Stimulated activated memory B cell treated with anti-CD40 and anti-IgM and Interleukin-4, amounts not matched to agents 10 μg/mL and 1 μg/mL and 100 μg/mL, for 72 hours (primary cell): ENCODE data around the gene SELENOH.

ENCODE experiments used
- ATAC-seq: fragments of 150-1000 bp; cut with Tn5 transposase; 2 replicates; pipeline ENCODE4 v1.10.0; 2021
- H3K27ac Mint-ChIP-seq: one replicate; pipeline ENCODE4 v1.8.0; 2022; ENCODE audit warnings: mild to moderate bottlenecking, mixed read lengths
- H3K27me3 Mint-ChIP-seq: one replicate; pipeline ENCODE4 v1.8.0; 2022; ENCODE audit warnings: mixed read lengths
- H3K36me3 Mint-ChIP-seq: one replicate; pipeline ENCODE4 v1.8.0; 2022; ENCODE audit warnings: mixed read lengths
- H3K4me1 Mint-ChIP-seq: one replicate; pipeline ENCODE4 v1.8.0; 2022; ENCODE audit warnings: mixed read lengths
- H3K4me3 Mint-ChIP-seq: one replicate; pipeline ENCODE4 v1.8.0; 2022; ENCODE audit warnings: mild to moderate bottlenecking, moderate library complexity, mixed read lengths
- H3K9me3 Mint-ChIP-seq: one replicate; pipeline ENCODE4 v1.8.0; 2022; ENCODE audit warnings: mixed read lengths

Gene SELENOH

DNA sequence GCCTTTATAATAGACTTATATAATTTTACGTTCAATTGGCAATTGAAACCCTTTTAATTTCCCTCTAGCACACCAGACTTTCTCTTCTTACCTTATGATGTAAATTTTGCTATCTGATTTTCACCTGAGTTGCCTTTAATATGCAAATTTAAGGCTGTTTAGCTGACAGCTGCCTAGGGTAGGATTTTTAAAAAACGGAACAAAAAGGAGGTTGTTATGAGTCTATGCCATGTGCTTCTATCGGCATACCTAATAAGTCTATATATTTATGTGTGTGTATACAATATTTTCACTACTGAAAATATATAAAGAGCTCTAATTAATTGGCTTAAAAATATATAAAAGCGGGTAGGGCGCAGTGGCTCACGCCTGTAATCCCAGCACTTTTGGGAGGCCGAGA lies 11.8 kb upstream of the SELENOH start:
- Mint-ChIP-seq H3K27me3 (no peaks in the 10 kb centered on the region), H3K36me3 (peaks cover 7% of the 10 kb centered on the region), H3K27ac (peak overlapping the region; percentile 83), H3K9me3 (no peaks in the 10 kb centered on the region), H3K4me3 (no peak overlapping the region), H3K4me1 (peaks cover 20% of the 10 kb centered on the region)
- peak; percentile 72 for ATAC-seq

GRCh38 chr11:57732661-57733060 lies 8.6 kb upstream of the SELENOH start:
- Mint-ChIP-seq H3K36me3 (peaks cover 6% of the 10 kb centered on the region), H3K27ac (no peak overlapping the region), H3K27me3 (no peaks in the 10 kb centered on the region), H3K4me3 (no peak overlapping the region), H3K9me3 (no peaks in the 10 kb centered on the region), H3K4me1 (peaks cover 21% of the 10 kb centered on the region)
- no peak for ATAC-seq

GRCh38 chr11:57735619-57736298 lies 5.5 kb upstream of the SELENOH start:
- no peak overlapping the region for H3K4me3 Mint-ChIP-seq
- no peak overlapping the region for H3K27ac Mint-ChIP-seq
- H3K36me3 Mint-ChIP-seq, result peaks cover 15% of the 10 kb centered on the region
- no peaks in the 10 kb centered on the region for H3K9me3 Mint-ChIP-seq
- no peaks in the 10 kb centered on the region for H3K27me3 Mint-ChIP-seq
- no peak for ATAC-seq
- peaks cover 5% of the 10 kb centered on the region for H3K4me1 Mint-ChIP-seq

GRCh38 chr11:57742087-57742452 lies 779 bp downstream of the SELENOH start:
- peaks cover 65% of the 10 kb centered on the region for H3K36me3 Mint-ChIP-seq
- ATAC-seq, result no peak

GRCh38 chr11:57744357-57744756 lies 3.1 kb downstream of the SELENOH start:
- no peaks in the 10 kb centered on the region for H3K27me3 Mint-ChIP-seq
- peak overlapping the region; percentile 14 for H3K27ac Mint-ChIP-seq
- H3K36me3 Mint-ChIP-seq, result peaks cover 63% of the 10 kb centered on the region
- ATAC-seq, result no peak
- H3K4me1 Mint-ChIP-seq, result peaks cover 34% of the 10 kb centered on the region
- no peak overlapping the region for H3K4me3 Mint-ChIP-seq
- H3K9me3 Mint-ChIP-seq, result no peaks in the 10 kb centered on the region

More at GRCh38 chr11:57742087-57742452, 779 bp downstream of the SELENOH start:
- H3K9me3 Mint-ChIP-seq, result no peaks in the 10 kb centered on the region
- peak overlapping the region; percentile 95 for H3K4me3 Mint-ChIP-seq
- peaks cover 34% of the 10 kb centered on the region for H3K4me1 Mint-ChIP-seq
- peak overlapping the region; percentile 98 for H3K27ac Mint-ChIP-seq
- no peaks in the 10 kb centered on the region for H3K27me3 Mint-ChIP-seq

DNA sequence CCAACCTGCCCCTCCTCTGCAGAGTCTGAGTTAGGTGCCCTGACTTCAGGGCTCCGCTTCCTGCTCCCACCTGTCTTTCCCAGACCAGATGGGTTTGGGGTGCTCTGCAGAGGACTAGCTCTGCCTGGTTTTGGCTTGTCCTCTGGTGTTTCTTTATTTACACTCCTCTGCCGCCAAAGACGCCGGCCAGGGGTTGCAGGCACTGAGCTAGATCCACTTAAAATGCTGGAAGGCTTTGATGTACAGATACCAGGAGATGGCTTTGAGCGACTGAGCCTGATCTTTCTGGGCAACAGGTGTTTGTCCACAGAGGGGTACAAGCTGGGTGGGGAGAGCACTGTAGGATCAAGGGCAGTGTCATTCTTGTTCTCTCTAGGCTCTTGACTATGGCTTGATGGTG lies 3.9 kb downstream of the SELENOH start:
- ATAC-seq, result no peak
- Mint-ChIP-seq H3K36me3 (peaks cover 64% of the 10 kb centered on the region), H3K4me3 (no peak overlapping the region), H3K27me3 (no peaks in the 10 kb centered on the region), H3K27ac (peak overlapping the region; percentile 25), H3K9me3 (no peaks in the 10 kb centered on the region), H3K4me1 (peaks cover 34% of the 10 kb centered on the region)

DNA sequence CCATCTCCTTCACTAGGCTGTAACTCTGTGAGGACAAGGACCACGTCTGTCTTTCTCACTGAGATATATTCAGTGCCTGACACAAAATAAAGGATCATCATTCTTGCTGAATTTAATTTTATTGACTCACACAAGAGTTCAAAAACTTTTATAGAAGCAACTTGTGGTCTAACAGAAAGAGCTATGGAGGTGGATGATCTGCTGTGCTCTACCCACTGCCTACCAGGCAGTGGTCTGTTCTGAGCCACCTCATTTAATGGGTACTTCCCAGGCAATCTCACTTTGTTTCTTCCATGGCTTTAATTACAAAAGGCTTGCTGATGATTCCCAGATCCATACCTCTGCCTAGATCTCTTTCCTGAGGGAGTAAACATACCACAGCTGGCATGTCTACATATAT lies 5.6 kb downstream of the SELENOH start:
- ATAC-seq, result no peak
- peaks cover 43% of the 10 kb centered on the region for H3K4me1 Mint-ChIP-seq
- H3K36me3 Mint-ChIP-seq, result peaks cover 62% of the 10 kb centered on the region
- no peak overlapping the region for H3K4me3 Mint-ChIP-seq
- no peaks in the 10 kb centered on the region for H3K27me3 Mint-ChIP-seq
- no peaks in the 10 kb centered on the region for H3K9me3 Mint-ChIP-seq
- peak overlapping the region; percentile 25 for H3K27ac Mint-ChIP-seq

- Mint-ChIP-seq H3K9me3 (no peaks in the 10 kb centered on the region), H3K27me3 (no peaks in the 10 kb centered on the region), H3K4me3 (no peak overlapping the region), H3K4me1 (peaks cover 13% of the 10 kb centered on the region), H3K27ac (peak overlapping the region; percentile 65), H3K36me3 (peaks cover 30% of the 10 kb centered on the region)
- no peak for ATAC-seq
These were observed 9.9 kb downstream of the SELENOH start for GRCh38 chr11:57751176-57751575.

GRCh38 chr11:57751676-57752253 lies 10.5 kb downstream of the SELENOH start, which contains the start of gene BTBD18:
BTBD18 (minus strand) TSS chr11:57751819; CDS start chr11:57751188, 631 bp downstream.
- peaks cover 24% of the 10 kb centered on the region for H3K36me3 Mint-ChIP-seq
- H3K4me1 Mint-ChIP-seq, result peaks cover 13% of the 10 kb centered on the region
- no peaks in the 10 kb centered on the region for H3K27me3 Mint-ChIP-seq
- H3K4me3 Mint-ChIP-seq, result no peak within 1 kb of the TSS
- no peaks in the 10 kb centered on the region for H3K9me3 Mint-ChIP-seq
- H3K27ac Mint-ChIP-seq, result peak within 1 kb of the TSS; percentile 65
- no peak for ATAC-seq

- peaks cover 13% of the 10 kb centered on the region for H3K4me1 Mint-ChIP-seq
- no peak overlapping the region for H3K4me3 Mint-ChIP-seq
- ATAC-seq, result no peak
- H3K9me3 Mint-ChIP-seq, result no peaks in the 10 kb centered on the region
- no peak overlapping the region for H3K27ac Mint-ChIP-seq
- no peaks in the 10 kb centered on the region for H3K27me3 Mint-ChIP-seq
- H3K36me3 Mint-ChIP-seq, result peaks cover 17% of the 10 kb centered on the region
These were observed 11.7 kb downstream of the SELENOH start for GRCh38 chr11:57752954-57753353.

DNA sequence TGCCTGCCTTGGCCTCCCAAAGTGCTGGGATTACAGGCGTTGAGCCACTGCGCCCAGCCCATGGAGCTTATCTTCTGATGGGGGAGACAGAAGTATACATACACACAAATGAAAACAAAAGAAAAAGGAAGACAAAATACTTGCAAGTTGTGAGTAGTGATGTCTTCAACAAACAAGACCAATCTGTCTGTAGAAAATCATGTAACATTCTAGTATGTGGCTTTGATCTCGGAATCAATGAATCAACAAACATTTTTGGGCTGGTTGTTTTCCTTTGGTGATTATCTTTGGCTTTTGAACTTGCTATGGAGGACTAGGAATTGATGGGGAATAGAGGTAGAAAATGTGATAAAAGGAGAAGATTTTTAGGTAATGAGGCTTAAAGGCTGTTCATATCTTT lies 16.9 kb downstream of the SELENOH start:
- Mint-ChIP-seq H3K27me3 (no peaks in the 10 kb centered on the region), H3K36me3 (peaks cover 5% of the 10 kb centered on the region), H3K27ac (no peak overlapping the region), H3K4me3 (no peak overlapping the region), H3K9me3 (no peaks in the 10 kb centered on the region), H3K4me1 (peaks cover 12% of the 10 kb centered on the region)
- ATAC-seq, result no peak

DNA sequence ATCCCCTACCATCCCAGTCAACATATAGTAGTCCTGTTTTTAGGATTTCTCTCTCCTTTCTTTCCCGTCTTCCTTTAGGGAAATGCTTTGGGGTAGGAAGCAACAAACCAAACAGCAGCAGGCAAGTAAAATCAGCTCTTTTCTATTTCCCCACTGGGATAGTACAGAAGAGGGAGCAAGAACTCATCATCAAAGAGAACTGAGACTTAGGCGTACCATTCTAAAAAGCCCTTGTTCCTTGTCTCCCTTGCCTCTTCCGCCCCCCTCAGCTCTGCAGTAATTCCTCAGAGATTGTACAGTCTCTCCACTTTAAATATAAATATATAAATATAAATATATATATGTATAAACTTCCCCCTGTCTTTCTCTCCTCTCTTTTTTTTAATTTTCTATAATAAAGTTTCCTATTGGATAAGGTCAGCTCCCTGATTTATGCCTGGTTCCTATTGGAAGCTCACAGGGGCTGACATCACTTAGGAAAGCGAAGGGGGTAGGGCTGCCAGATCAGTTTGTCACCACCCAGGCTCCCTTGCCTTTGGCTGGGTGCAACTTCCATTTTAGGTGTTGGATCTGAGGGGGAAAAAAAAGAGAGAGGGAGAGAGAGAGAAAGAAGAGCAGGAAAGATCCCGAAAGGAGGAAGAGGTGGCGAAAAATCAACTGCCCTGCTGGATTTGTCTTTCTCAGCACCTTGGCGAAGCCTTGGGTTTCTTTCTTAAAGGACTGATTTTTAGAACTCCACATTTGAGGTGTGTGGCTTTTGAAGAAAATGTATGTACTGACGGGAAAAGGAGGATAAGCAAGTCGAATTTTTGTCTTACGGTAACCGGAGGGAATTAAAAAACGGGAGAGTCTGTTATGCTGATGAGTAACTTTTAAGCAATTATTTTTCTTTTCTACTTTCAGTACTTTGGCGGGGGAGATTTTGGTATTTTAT lies 20.3 kb downstream of the SELENOH start, which contains the start of gene CTNND1:
Gene CTNND1 (plus strand): TSS at position 502 of the 934 bp plus-strand sequence. CDS start 29,677 bp downstream, outside the sequence.
- ATAC-seq, result no peak
- H3K27ac Mint-ChIP-seq, result peak within 1 kb of the TSS; percentile 80
- peak within 1 kb of the TSS; percentile 89 for H3K4me3 Mint-ChIP-seq

DNA sequence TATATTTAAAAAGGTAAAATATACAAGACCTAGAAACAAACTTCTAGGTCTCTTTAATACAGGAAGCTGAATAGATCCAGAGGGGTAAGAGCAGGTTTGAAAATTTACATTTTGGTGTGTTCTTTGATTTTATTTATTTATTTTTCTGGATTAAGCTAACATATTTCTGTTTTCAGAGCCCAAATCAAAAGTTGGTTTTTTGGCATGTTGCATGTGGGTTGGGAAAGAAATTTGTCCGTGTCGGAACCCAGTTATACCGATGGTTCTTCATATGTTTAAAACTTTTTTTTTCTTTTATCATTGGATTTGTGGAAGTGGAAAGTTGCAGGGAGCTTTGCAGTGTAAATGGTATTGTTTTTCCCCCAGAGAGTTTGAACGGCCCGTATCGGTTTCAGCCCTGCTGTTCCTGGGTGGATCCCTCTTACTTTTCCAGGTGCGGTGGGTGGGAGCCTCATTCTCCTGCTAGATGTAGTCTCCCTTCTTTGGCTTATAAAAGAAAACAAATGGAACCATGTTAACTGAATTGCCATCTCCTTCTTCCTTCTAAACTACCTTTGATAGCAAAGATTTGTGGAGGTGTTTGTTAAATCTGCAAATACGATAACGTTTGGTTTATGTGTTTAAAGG lies 21.1 kb downstream of the SELENOH start:
- H3K27me3 Mint-ChIP-seq, result no peaks in the 10 kb centered on the region
- peaks cover 26% of the 10 kb centered on the region for H3K4me1 Mint-ChIP-seq
- H3K9me3 Mint-ChIP-seq, result no peaks in the 10 kb centered on the region
- peak overlapping the region; percentile 89 for H3K4me3 Mint-ChIP-seq
- H3K36me3 Mint-ChIP-seq, result peaks cover 11% of the 10 kb centered on the region
- ATAC-seq, result no peak
- H3K27ac Mint-ChIP-seq, result peak overlapping the region; percentile 80

More for the DNA sequence above, 20.3 kb downstream of the SELENOH start, which contains the start of gene CTNND1:
- Mint-ChIP-seq H3K27me3 (no peaks in the 10 kb centered on the region), H3K9me3 (no peaks in the 10 kb centered on the region), H3K4me1 (peaks cover 26% of the 10 kb centered on the region), H3K36me3 (peaks cover 10% of the 10 kb centered on the region)

- peak overlapping the region; percentile 42 for H3K27ac Mint-ChIP-seq
- no peak for ATAC-seq
- H3K36me3 Mint-ChIP-seq, result peaks cover 11% of the 10 kb centered on the region
These were observed 22.3 kb downstream of the SELENOH start for GRCh38 chr11:57763568-57763967.

GRCh38 chr11:57764021-57764420 lies 22.7 kb downstream of the SELENOH start:
- Mint-ChIP-seq H3K9me3 (no peaks in the 10 kb centered on the region), H3K4me1 (peaks cover 26% of the 10 kb centered on the region), H3K36me3 (peaks cover 11% of the 10 kb centered on the region), H3K4me3 (no peak overlapping the region), H3K27ac (peak overlapping the region; percentile 42), H3K27me3 (no peaks in the 10 kb centered on the region)
- no peak for ATAC-seq

More at GRCh38 chr11:57763568-57763967, 22.3 kb downstream of the SELENOH start:
- peak overlapping the region; percentile 58 for H3K4me3 Mint-ChIP-seq
- no peaks in the 10 kb centered on the region for H3K27me3 Mint-ChIP-seq
- no peaks in the 10 kb centered on the region for H3K9me3 Mint-ChIP-seq
- peaks cover 26% of the 10 kb centered on the region for H3K4me1 Mint-ChIP-seq
